ENCODE data around the gene PRKAA1. TPM values are rescaled to one million over a fixed set of nuclear protein-coding genes. Genes with fewer than 3 reads are reported as not detected.

The PRKAA1 gene
- total RNA-seq, 1 donor from 2014 or later = 67.8 TPM

- no peaks in the 10 kb centered on the region for H3K9me3 Mint-ChIP-seq (ENCODE audit: low read depth)
- no peak overlapping the region for H3K4me3 Mint-ChIP-seq (ENCODE audit: unreplicated experiment)
- peaks cover 1% of the 10 kb centered on the region for H3K36me3 Mint-ChIP-seq (ENCODE audit: low read depth)
- peak overlapping the region; percentile 68 for H3K27ac Mint-ChIP-seq (ENCODE audit: unreplicated experiment)
- H3K27me3 Mint-ChIP-seq (ENCODE audit: low read depth) = no peaks in the 10 kb centered on the region
- H3K4me1 Mint-ChIP-seq (ENCODE audit: low read depth) = peaks cover 27% of the 10 kb centered on the region
- DNase-seq (ENCODE audit: low spot score) = no peak
- TF ChIP-seq, protein P1, sequence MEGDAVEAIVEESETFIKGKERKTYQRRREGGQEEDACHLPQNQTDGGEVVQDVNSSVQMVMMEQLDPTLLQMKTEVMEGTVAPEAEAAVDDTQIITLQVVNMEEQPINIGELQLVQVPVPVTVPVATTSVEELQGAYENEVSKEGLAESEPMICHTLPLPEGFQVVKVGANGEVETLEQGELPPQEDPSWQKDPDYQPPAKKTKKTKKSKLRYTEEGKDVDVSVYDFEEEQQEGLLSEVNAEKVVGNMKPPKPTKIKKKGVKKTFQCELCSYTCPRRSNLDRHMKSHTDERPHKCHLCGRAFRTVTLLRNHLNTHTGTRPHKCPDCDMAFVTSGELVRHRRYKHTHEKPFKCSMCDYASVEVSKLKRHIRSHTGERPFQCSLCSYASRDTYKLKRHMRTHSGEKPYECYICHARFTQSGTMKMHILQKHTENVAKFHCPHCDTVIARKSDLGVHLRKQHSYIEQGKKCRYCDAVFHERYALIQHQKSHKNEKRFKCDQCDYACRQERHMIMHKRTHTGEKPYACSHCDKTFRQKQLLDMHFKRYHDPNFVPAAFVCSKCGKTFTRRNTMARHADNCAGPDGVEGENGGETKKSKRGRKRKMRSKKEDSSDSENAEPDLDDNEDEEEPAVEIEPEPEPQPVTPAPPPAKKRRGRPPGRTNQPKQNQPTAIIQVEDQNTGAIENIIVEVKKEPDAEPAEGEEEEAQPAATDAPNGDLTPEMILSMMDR (IDR thresholded peaks at IDR 0.05) = no peak
Measured at GRCh38 chr5:40781843-40782409, 16.2 kb downstream of the PRKAA1 start.

DNA sequence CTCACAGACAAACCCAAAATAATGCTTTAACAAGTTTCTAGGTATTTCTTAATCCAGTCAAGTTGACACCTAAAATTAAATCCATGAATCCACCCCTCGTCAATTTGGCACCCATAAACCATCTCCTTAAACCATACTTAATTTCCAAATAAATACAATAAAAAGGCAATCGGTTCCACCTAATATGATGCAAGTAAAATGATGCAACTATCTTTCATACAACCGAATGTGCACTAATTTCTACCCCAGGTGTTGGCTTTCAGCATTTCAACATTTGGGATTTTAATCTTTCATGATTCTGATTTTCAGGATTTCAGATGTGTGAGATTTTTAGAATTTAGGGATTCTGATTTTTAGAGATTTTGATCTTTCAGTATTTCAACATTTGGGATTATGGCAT is 17.3 kb downstream of the PRKAA1 start:
- Mint-ChIP-seq H3K9me3 (ENCODE audit: low read depth) (no peaks in the 10 kb centered on the region), H3K27ac (ENCODE audit: unreplicated experiment) (no peak overlapping the region), H3K4me1 (ENCODE audit: low read depth) (peaks cover 37% of the 10 kb centered on the region), H3K36me3 (ENCODE audit: low read depth) (peaks cover 4% of the 10 kb centered on the region), H3K4me3 (ENCODE audit: unreplicated experiment) (no peak overlapping the region), H3K27me3 (ENCODE audit: low read depth) (no peaks in the 10 kb centered on the region)
- no peak for DNase-seq (ENCODE audit: low spot score)
- TF ChIP-seq, protein P1 (IDR thresholded peaks at IDR 0.05) = no peak

GRCh38 chr5:40780199-40780598 is 18.0 kb downstream of the PRKAA1 start:
- no peaks in the 10 kb centered on the region for H3K9me3 Mint-ChIP-seq (ENCODE audit: low read depth)
- peaks cover 38% of the 10 kb centered on the region for H3K4me1 Mint-ChIP-seq (ENCODE audit: low read depth)
- no peak overlapping the region for H3K4me3 Mint-ChIP-seq (ENCODE audit: unreplicated experiment)
- no peaks in the 10 kb centered on the region for H3K27me3 Mint-ChIP-seq (ENCODE audit: low read depth)
- H3K27ac Mint-ChIP-seq (ENCODE audit: unreplicated experiment) = no peak overlapping the region
- DNase-seq (ENCODE audit: low spot score) = no peak
- H3K36me3 Mint-ChIP-seq (ENCODE audit: low read depth) = peaks cover 4% of the 10 kb centered on the region
- TF ChIP-seq, protein P1 (IDR thresholded peaks at IDR 0.05) = no peak

DNA sequence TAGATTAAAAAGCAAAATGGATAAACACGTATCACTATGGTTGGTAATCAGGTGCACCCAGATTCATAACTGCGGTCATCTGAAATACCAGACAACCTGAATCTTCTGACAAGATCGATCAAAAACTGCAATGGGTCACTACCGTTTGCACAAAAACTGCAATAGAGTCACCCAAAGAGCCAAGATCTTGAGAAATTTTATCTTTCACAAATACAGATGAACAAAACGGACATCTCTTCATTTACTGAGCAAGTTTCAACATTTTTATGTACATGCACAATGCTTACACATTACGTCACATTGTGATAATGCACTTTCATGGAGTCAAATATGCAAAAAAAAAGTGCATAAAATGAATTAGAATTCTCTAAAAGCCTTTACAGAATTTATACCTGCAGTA is 18.6 kb downstream of the PRKAA1 start:
- Mint-ChIP-seq H3K4me3 (ENCODE audit: unreplicated experiment) (no peak overlapping the region), H3K27me3 (ENCODE audit: low read depth) (no peaks in the 10 kb centered on the region), H3K27ac (ENCODE audit: unreplicated experiment) (no peak overlapping the region), H3K9me3 (ENCODE audit: low read depth) (no peaks in the 10 kb centered on the region), H3K36me3 (ENCODE audit: low read depth) (peaks cover 6% of the 10 kb centered on the region), H3K4me1 (ENCODE audit: low read depth) (peaks cover 38% of the 10 kb centered on the region)
- no peak for DNase-seq (ENCODE audit: low spot score)
- TF ChIP-seq, protein P1 (IDR thresholded peaks at IDR 0.05) = no peak

DNA sequence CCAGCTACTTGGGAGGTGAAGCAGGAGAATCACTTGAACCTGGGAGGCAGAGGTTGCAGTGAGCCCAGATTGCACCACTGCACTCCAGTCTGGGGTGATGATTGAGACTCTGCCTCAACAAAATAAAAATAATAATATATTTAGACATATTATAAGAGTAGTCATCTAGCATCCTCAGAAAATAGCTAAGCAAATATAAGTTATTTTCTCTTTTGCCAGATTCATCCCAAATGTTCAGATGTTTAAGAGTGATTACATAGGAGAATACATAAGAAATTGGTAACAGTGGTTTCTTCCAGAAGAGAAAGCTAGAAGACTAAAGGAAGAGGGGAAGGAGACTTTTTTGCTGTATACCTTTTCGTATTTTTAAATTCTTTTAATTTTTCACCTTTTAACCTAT is 20.0 kb downstream of the PRKAA1 start:
- Mint-ChIP-seq H3K27me3 (ENCODE audit: low read depth) (no peaks in the 10 kb centered on the region), H3K4me3 (ENCODE audit: unreplicated experiment) (no peak overlapping the region), H3K4me1 (ENCODE audit: low read depth) (peaks cover 34% of the 10 kb centered on the region), H3K9me3 (ENCODE audit: low read depth) (no peaks in the 10 kb centered on the region), H3K36me3 (ENCODE audit: low read depth) (peaks cover 9% of the 10 kb centered on the region), H3K27ac (ENCODE audit: unreplicated experiment) (no peak overlapping the region)
- TF ChIP-seq, protein P1 (IDR thresholded peaks at IDR 0.05) = no peak
- DNase-seq (ENCODE audit: low spot score) = no peak
